Naive thymus-derived CD8-positive, alpha-beta T cell (primary cell): ENCODE measurements around the gene ERVK3-1. TPM values are rescaled to one million over a fixed set of nuclear protein-coding genes. Genes with fewer than 3 reads are reported as not detected.

ENCODE experiments used
- ATAC-seq, 2 donors: fragments of 150-1000 bp; cut with Tn5 transposase in 1 of 2; sonication (Bioruptor Pico), chemical (Tn5 transposase) in 1 of 2; 1 replicate in 1 of 2; 2 replicates in 1 of 2; pipeline ENCODE4 v1.10.0; 2021; ENCODE audit warnings: mild to moderate bottlenecking in 2 of 2, moderate library complexity in 2 of 2
- POLR2A ChIA-PET: fragments of 350-600 bp; sonication (Branson Sonifier 250); formaldehyde crosslinking; loops from one replicate; lab custom pipeline; 2021; ENCODE audit warnings: antibody characterized with exemption; lab: Charles Lee
- DNase-seq, 10 donors: peaks; one replicate each; pipeline versions ENCODE4 v3.0.0 to v3.0.0-alpha.2; 2020 to 2022
- H3K27ac Mint-ChIP-seq, 10 donors: one replicate each; pipeline ENCODE4 v1.8.0; 2020 to 2022; ENCODE audit warnings: mild to moderate bottlenecking in 10 of 10, mixed read lengths in 10 of 10, moderate library complexity in 4 of 10, inconsistent platforms in 1 of 10
- H3K27me3 Mint-ChIP-seq, 5 donors: one replicate each; pipeline ENCODE4 v1.8.0; 2021 to 2022; ENCODE audit warnings: mixed read lengths in 5 of 5
- H3K36me3 Mint-ChIP-seq, 3 donors: one replicate each; pipeline ENCODE4 v1.8.0; 2020 to 2022; ENCODE audit warnings: mixed read lengths in 3 of 3, mild to moderate bottlenecking in 2 of 3, inconsistent platforms in 1 of 3
- H3K4me1 Mint-ChIP-seq, 4 donors: one replicate each; pipeline ENCODE4 v1.8.0; 2021 to 2022; ENCODE audit warnings: mixed read lengths in 4 of 4
- H3K4me3 Mint-ChIP-seq, 10 donors: one replicate each; pipeline ENCODE4 v1.8.0; 2020 to 2022; ENCODE audit warnings: mild to moderate bottlenecking in 10 of 10, mixed read lengths in 10 of 10, moderate library complexity in 6 of 10, inconsistent platforms in 1 of 10
- H3K9me3 Mint-ChIP-seq, 9 donors: one replicate each; pipeline ENCODE4 v1.8.0; 2020 to 2022; ENCODE audit warnings: mixed read lengths in 9 of 9, mild to moderate bottlenecking in 3 of 9, inconsistent platforms in 1 of 9, moderate library complexity in 1 of 9
- microRNA-seq: library from miRNA; unstranded; fragments of <30 nt; microRNA quantifications from one replicate; pipeline ENCODE4 v1.2.0, GENCODE V29; 2022; ENCODE audit warnings: borderline microRNAs expressed
- polyA plus RNA-seq, 3 donors: library from polyadenylated mRNA; unstranded; fragments of 300-500 nt; fragmentation: Illumina TruSeq; gene quantifications; one replicate each; pipeline ENCODE4 v1.2.3, GENCODE V29; 2021
- total RNA-seq, 8 experiments: library from RNA in 2 of 8; stranded (reverse) in 2 of 8; gene quantifications; one replicate each; pipeline ENCODE4 v1.2.3 and lab custom pipeline; 2021 to 2026

Gene ERVK3-1
- total and polyA plus RNA-seq, 5 experiments from 2014 or later = 55.1 to 86.1 (median 80.9) TPM

DNA sequence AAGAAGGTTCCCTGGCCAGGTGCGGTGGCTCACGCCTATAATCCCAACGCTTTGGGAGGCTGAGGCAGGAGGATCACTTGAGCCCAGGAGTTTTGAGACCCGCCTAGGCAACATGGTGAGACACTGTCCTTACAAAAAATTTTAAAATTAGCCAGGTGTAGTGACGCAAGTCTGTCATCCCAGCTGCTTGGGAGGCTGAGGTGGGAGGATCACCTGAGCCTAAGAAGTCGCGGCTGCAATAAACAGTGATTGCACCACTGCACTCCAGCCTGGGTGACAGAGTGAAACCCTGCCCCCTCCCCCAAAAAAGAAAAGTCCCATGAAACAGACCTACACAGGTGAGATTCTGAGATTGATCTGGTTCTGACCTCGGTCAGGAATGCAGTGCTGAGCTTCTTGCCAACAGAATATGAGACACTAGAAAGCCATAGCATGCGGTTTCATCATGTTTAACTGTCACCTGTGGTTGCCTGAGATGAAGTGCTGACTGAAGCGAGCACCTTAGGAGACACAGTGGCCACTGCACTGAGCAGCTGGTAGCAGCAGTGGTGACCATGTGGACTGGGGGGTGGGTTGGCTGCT lies 50.1 kb downstream of the ERVK3-1 start:
- ATAC-seq (no peak), DNase-seq (no peak)
- H3K9me3 Mint-ChIP-seq = no peaks in the 10 kb centered on the region
- peaks cover 13 to 36% (median 20%) of the 10 kb centered on the region in 4 donors for H3K4me1 Mint-ChIP-seq
- H3K36me3 Mint-ChIP-seq = peaks cover 0 to 6% (median 5%) of the 10 kb centered on the region in 3 donors
- POLR2A ChIA-PET = interaction anchor here (0.7 to 5.0 kb wide), 7 partner anchors 7 to 172 kb away, joined by 3 to 72 read pairs (median 7); partner anchors contain the start of genes RPS5, ZNF274, ZNF497 and ZSCAN22
- no peaks in the 10 kb centered on the region for H3K27me3 Mint-ChIP-seq
- peak overlapping the region; percentile 51 to 85 (median 66) for H3K4me3 Mint-ChIP-seq
- peak overlapping the region in 8 of 10 donors; percentile 21 to 87 (median 40) for H3K27ac Mint-ChIP-seq

DNA sequence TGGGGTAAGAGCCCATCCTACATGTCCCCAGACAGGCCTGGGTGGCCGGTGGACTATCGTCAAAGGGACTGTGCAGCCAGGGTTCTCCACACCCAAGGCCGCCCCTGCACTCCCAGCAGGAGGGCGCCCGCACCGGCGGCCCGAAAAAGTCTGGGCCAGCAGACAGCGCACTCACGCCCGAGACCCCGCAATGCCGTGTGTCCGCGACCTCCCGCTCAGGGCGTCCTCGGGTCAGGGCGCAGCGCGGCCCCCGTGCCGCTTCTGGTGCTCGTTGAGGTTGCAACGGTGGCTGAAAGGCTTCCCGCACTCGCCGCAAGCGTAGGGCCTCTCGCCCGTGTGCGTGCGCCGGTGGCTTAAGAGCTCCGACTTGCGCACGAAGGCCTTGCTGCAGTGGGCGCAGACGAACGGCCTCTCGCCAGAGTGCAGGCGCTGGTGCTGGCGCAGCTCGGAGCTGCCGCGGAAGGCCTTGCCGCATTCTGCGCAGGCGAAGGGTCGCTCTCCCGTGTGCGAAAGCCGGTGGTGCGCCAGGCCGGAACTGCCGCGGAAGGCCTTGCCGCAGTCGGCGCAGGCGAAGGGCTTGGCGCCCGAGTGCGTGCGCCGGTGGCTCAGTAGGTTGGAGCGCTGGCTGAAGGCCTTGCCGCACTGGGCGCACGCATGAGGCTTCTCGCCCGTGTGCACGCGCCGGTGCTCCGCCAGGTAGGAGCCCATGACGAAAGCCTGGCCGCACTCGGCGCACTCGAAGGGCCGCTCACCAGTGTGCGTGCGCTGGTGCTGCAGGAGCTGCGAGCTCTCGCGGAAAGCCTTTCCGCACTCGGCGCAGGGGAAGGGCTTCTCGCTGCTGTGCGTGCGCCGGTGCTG lies 51.0 kb downstream of the ERVK3-1 start:
- peak; percentile 80 to 81 for ATAC-seq
- peak; percentile 25 to 76 (median 54) for DNase-seq
- POLR2A ChIA-PET = interaction anchor here (0.6 to 5.0 kb wide), 22 partner anchors 9 to 297 kb away, joined by 3 to 72 read pairs (median 4); partner anchors contain the start of genes RPS5, UBE2M, ZBTB45 and ZNF132
- Mint-ChIP-seq H3K36me3 (peaks cover 0 to 5% (median 2%) of the 10 kb centered on the region in 3 donors), H3K4me3 (peak overlapping the region; percentile 65 to 85 (median 72)), H3K27me3 (no peaks in the 10 kb centered on the region), H3K27ac (peak overlapping the region in 8 of 10 donors; percentile 37 to 87 (median 71)), H3K4me1 (peaks cover 13 to 36% (median 20%) of the 10 kb centered on the region in 4 donors), H3K9me3 (no peaks in the 10 kb centered on the region)

DNA sequence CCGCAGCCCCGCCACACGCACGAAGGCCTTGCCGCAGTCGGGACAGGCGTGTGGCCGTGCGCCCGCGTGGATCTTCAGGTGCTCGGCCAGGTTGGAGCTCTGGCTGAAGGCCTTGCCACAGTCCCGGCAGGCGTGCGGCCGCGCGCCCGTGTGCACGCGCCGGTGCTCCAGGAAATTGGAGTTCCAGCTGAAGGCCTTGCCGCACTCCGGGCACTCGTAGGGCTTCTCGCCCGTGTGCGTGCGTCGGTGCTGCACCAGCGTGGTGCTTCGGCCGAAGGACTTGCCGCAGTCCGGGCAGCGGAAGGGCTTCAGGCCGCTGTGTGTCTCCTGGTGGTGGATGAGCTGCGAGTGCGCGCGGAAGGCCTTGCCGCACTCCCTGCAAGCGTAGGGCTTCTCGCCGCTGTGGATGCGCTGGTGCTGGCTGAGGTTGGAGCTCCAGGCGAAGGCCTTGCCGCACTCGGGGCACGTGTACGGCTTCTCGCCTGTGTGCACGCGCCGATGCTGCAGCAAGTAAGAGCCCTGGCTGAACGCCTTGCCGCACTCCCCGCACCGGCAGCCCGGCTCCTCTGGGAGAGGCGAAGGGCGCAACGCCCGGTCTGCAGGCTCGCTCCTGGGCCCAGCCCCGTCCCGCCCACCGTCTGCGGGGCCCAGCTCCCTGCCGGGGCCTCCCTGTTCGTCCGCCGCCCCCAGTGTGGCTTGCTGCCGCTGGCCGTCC lies 51.7 kb downstream of the ERVK3-1 start:
- H3K9me3 Mint-ChIP-seq = no peaks in the 10 kb centered on the region
- POLR2A ChIA-PET = interaction anchor here (0.6 to 5.0 kb wide), 21 partner anchors 10 to 298 kb away, joined by 3 to 72 read pairs (median 4); partner anchors contain the start of genes RPS5, UBE2M, ZBTB45 and ZNF132
- ATAC-seq (peak; percentile 2 to 11), DNase-seq (peak in 1 of 10 donors; percentile 24)
- peak overlapping the region; percentile 65 to 85 (median 72) for H3K4me3 Mint-ChIP-seq
- no peaks in the 10 kb centered on the region for H3K27me3 Mint-ChIP-seq
- H3K27ac Mint-ChIP-seq = peak overlapping the region in 6 of 10 donors; percentile 25 to 80 (median 68)
- peaks cover 0 to 2% (median under 1%) of the 10 kb centered on the region in 3 donors for H3K36me3 Mint-ChIP-seq
- peaks cover 15 to 38% (median 23%) of the 10 kb centered on the region in 4 donors for H3K4me1 Mint-ChIP-seq

DNA sequence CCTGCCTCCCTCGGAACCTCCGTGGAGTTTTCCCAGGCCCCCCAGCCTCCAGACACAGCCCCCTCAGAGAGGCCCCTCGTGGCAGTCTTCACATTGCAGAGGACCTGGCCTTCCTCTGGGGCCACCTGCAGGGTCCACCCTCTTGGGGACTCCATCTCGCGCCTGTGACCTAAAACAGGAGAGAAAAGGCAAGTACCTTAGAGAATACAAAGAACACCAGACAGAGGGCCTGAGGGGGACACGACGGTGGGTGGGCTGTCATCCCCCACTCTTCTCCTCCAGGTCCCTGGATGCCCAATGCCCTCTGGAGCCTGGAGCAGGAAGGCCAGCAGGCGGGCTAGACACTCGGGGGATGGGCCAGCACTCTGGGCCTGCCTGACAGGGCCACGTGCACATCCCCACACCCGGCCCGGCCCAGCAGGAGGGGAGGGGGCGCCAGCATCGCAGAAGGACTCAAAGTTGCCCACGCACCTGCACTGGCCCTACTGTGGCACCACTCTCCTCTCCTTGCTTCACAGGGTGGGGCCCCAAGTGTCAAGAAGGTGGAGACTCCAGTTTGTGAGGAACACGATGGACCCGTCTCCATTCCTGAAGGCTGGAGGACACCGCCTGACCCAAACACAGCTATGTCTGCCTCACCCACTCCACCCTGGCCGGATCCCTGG lies 52.4 kb downstream of the ERVK3-1 start:
- Mint-ChIP-seq H3K36me3 (no peaks in the 10 kb centered on the region), H3K4me1 (peaks cover 14 to 39% (median 26%) of the 10 kb centered on the region in 4 donors), H3K27me3 (no peaks in the 10 kb centered on the region), H3K4me3 (peak overlapping the region in 8 of 10 donors; percentile 24 to 85 (median 56)), H3K27ac (peak overlapping the region in 3 of 10 donors; percentile 22 to 80 (median 62)), H3K9me3 (no peaks in the 10 kb centered on the region)
- ATAC-seq (no peak), DNase-seq (no peak)
- POLR2A ChIA-PET = interaction anchor here (0.6 to 5.0 kb wide), 10 partner anchors 10 to 207 kb away, joined by 3 to 72 read pairs (median 4); partner anchors contain the start of genes UBE2M, ZBTB45, ZNF8 and ZSCAN22

DNA sequence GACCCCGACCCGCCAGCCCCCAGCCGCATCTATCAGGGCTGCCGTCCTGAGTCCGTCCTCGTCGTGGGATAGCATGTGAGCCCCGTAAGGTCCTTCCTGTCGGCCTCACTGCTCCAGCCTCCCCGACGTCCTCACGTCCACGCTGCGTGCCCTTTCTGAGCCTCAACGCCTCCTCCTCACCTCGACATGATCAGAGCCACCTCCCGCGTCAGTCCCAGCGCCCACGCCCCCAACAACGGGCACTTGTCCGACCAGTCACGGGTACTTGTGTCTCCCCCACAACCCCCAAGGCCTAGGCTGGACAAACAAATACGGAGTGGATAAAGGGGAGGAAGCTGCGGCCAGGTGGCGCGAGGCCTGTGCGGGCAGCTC lies 56.7 kb downstream of the ERVK3-1 start:
- DNase-seq = peak in 4 of 10 donors; percentile 29 to 75 (median 33)
- H3K4me3 Mint-ChIP-seq = peak overlapping the region; percentile 83 to 97 (median 93)
- ATAC-seq = peak; percentile 4 to 14
- H3K36me3 Mint-ChIP-seq = no peaks in the 10 kb centered on the region
- H3K9me3 Mint-ChIP-seq = no peaks in the 10 kb centered on the region
- H3K27me3 Mint-ChIP-seq = no peaks in the 10 kb centered on the region
- H3K27ac Mint-ChIP-seq = peak overlapping the region; percentile 85 to 97 (median 94)
- H3K4me1 Mint-ChIP-seq = peaks cover 10 to 21% (median 18%) of the 10 kb centered on the region in 4 donors
- POLR2A ChIA-PET = interaction anchor here (0.6 to 3.5 kb wide), 27 partner anchors 7 to 999 kb away, joined by 3 to 44 read pairs (median 8); partner anchors contain the start of genes ERVK3-1, MZF1, RPS5 and TRIM28

DNA sequence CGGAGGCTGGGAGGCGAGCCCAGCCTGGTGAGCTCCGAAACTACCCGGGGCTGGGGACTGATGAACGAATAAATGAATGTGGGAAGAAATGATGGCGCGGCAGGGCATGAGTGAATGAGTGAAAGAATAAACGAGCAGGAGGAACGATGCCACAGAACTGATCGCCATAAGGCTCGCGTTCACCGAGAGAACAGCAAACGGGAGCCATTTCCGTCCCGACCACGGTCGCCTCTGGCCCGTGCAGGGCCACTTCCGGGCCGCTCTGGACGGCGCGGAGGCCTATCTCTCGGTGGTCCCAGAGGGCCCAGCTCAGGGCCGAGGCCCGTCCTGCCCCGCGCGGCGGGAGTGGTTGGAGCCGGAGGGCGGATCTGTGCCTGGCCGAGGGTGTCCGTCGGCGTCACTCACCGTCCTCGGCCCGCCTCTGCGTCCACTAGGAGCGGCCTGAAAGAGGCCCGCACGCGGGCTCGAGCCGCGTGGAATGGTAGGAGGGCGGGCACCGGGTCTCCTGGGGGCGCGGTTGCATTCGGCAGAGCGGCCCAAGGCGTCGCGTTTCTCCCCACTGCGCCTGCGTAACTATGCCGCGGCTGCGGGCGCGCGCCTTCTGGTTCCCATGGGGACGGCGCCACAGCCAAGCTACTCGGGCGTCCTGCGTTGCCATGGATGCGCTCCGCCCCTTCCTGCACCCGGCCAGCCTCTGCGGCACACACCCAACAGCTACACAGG lies 57.3 kb downstream of the ERVK3-1 start, which contains the start of gene ZNF497:
Gene ZNF497 (minus strand): TSS at position 480 of the 723 bp plus-strand sequence. CDS start 5,116 bp downstream, outside the sequence.
- ATAC-seq (peak; percentile 86 to 88), DNase-seq (peak; percentile 94 to 98 (median 96))
- Mint-ChIP-seq H3K27me3 (no peaks in the 10 kb centered on the region), H3K4me3 (peak within 1 kb of the TSS; percentile 83 to 97 (median 93)), H3K9me3 (no peaks in the 10 kb centered on the region), H3K4me1 (peaks cover 10 to 18% (median 16%) of the 10 kb centered on the region in 4 donors), H3K36me3 (no peaks in the 10 kb centered on the region), H3K27ac (peak within 1 kb of the TSS; percentile 85 to 97 (median 94))
- POLR2A ChIA-PET = interaction anchor here (0.6 to 3.5 kb wide), 35 partner anchors 8 to 1171 kb away, joined by 3 to 44 read pairs (median 6); partner anchors contain the start of genes CHMP2A, ERVK3-1, MZF1 and RPS5

DNA sequence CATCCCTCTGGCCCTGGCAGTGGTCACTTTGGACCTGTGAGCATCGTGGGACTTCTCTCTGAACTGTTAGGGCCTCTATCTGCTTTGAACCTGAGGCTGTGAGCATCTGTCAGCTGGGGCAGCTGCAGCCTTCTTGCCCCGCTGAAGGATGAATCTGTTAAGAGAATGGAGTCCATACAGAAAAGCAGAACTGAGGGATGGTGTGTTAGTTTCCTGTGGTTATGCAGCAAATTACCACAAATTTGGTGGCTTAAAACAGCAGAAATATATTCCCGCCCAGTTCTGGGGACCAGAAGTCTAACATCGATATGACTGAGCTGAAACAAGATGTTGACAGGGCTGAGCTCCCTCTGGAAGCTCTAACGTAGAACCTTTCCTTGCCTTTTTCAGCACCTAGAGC lies 59.0 kb downstream of the ERVK3-1 start:
- H3K27me3 Mint-ChIP-seq = no peaks in the 10 kb centered on the region
- no peaks in the 10 kb centered on the region for H3K9me3 Mint-ChIP-seq
- DNase-seq (no peak), ATAC-seq (no peak)
- H3K27ac Mint-ChIP-seq = peak overlapping the region in 2 of 10 donors; percentile 13 to 15
- no peaks in the 10 kb centered on the region for H3K36me3 Mint-ChIP-seq
- POLR2A ChIA-PET = interaction anchor here (0.5 to 3.5 kb wide), 5 partner anchors 13 to 689 kb away, joined by 4 to 44 read pairs (median 7); partner anchors contain the start of gene ZNF837
- H3K4me3 Mint-ChIP-seq = peak overlapping the region in 7 of 10 donors; percentile 10 to 57 (median 34)
- H3K4me1 Mint-ChIP-seq = peaks cover 7 to 17% (median 12%) of the 10 kb centered on the region in 4 donors

Small RNAs within 50 kb of the gene (microRNA-seq; reads per million reads assigned to microRNA genes)
- gene MIR6806 = not detected

Other genes with a start within 250 kb of the ERVK3-1 start
- 10 to 100 TPM; 13.3 to 15.4 TPM for gene ZNF135, start 246.1 kb upstream of the ERVK3-1 start, total RNA-seq
- 1 to 10 TPM in 2 of 3 donors, under 1 TPM in 1; 0.79 to 4.3 (median 3.8) TPM for gene ZNF135, start 246.1 kb upstream of the ERVK3-1 start, polyA plus RNA-seq
- 100 to 1,000 TPM; 107 to 110 TPM for gene ZSCAN18, start 207.1 kb upstream of the ERVK3-1 start, total RNA-seq
- gene ZSCAN18, start 207.1 kb upstream of the ERVK3-1 start, polyA plus RNA-seq = 10 to 100 TPM; 18.7 to 30.0 (median 27.4) TPM
- 10 to 100 TPM; 16.2 to 17.4 TPM for gene ZNF329, start 154.6 kb upstream of the ERVK3-1 start, total RNA-seq
- 10 to 100 TPM in 1 of 3 donors, 1 to 10 TPM in 2; 5.9 to 11.9 (median 7.6) TPM for gene ZNF329, start 154.6 kb upstream of the ERVK3-1 start, polyA plus RNA-seq
- 100 to 1,000 TPM; 110 to 119 TPM for gene ZNF274, start 122.3 kb upstream of the ERVK3-1 start, total RNA-seq
- gene ZNF274, start 122.3 kb upstream of the ERVK3-1 start, polyA plus RNA-seq = 10 to 100 TPM; 26.5 to 38.7 (median 34.9) TPM
- gene ZNF544, start 76.5 kb upstream of the ERVK3-1 start, total RNA-seq = 10 to 100 TPM; 57.4 to 60.1 TPM
- gene ZNF544, start 76.5 kb upstream of the ERVK3-1 start, polyA plus RNA-seq = 10 to 100 TPM; 19.5 to 35.2 (median 23.9) TPM
- gene ZNF8, start 26.4 kb upstream of the ERVK3-1 start, total RNA-seq = 10 to 100 TPM; 12.9 to 13.1 TPM
- gene ZNF8, start 26.4 kb upstream of the ERVK3-1 start, polyA plus RNA-seq = 1 to 10 TPM in 1 of 3 donors, under 1 TPM in 2; 0.44 to 1.1 (median 0.75) TPM
- 1 to 10 TPM; 4.6 TPM for gene ZSCAN22, start 21.6 kb downstream of the ERVK3-1 start, total RNA-seq
- 1 to 10 TPM in 2 of 3 donors, under 1 TPM in 1; 0.69 to 3.3 (median 1.4) TPM for gene ZSCAN22, start 21.6 kb downstream of the ERVK3-1 start, polyA plus RNA-seq
- gene A1BG, start 48.1 kb downstream of the ERVK3-1 start, total RNA-seq = 10 to 100 TPM; 26.3 to 38.3 TPM
- gene A1BG, start 48.1 kb downstream of the ERVK3-1 start, polyA plus RNA-seq = 100 to 1,000 TPM in 2 of 3 donors, 10 to 100 TPM in 1; 96.6 to 126 (median 121) TPM
- 1 to 10 TPM; 4.7 to 6.6 TPM for gene ZNF497, start 57.4 kb downstream of the ERVK3-1 start, total RNA-seq
- gene ZNF497, start 57.4 kb downstream of the ERVK3-1 start, polyA plus RNA-seq = 1 to 10 TPM; 1.8 to 2.2 (median 1.9) TPM
- 1 to 10 TPM; 5.6 to 5.8 TPM for gene ZNF837, start 75.7 kb downstream of the ERVK3-1 start, total RNA-seq
- gene ZNF837, start 75.7 kb downstream of the ERVK3-1 start, polyA plus RNA-seq = 10 to 100 TPM in 1 of 3 donors, 1 to 10 TPM in 2; 4.2 to 14.3 (median 9.9) TPM
- 1,000 to 10,000 TPM; 1,656 to 1,664 TPM for gene RPS5, start 81.9 kb downstream of the ERVK3-1 start, total RNA-seq
- 1,000 to 10,000 TPM; 1,899 to 2,106 (median 2,080) TPM for gene RPS5, start 81.9 kb downstream of the ERVK3-1 start, polyA plus RNA-seq
- 1 to 10 TPM in 1 of 2 experiments, under 1 TPM in 1; 0.39 to 1.2 TPM for gene RNF225, start 90.3 kb downstream of the ERVK3-1 start, total RNA-seq
- gene RNF225, start 90.3 kb downstream of the ERVK3-1 start, polyA plus RNA-seq = not detected
- gene ZNF584, start 103.3 kb downstream of the ERVK3-1 start, total RNA-seq = 10 to 100 TPM; 10.6 to 10.7 TPM
- 1 to 10 TPM; 6.3 to 6.5 (median 6.4) TPM for gene ZNF584, start 103.3 kb downstream of the ERVK3-1 start, polyA plus RNA-seq
- gene ZNF132, start 134.8 kb downstream of the ERVK3-1 start, total RNA-seq = 10 to 100 TPM in 1 of 2 experiments, 1 to 10 TPM in 1; 10.0 to 10.6 TPM
- gene ZNF132, start 134.8 kb downstream of the ERVK3-1 start, polyA plus RNA-seq = 1 to 10 TPM; 1.0 to 3.1 (median 2.0) TPM
- 10 to 100 TPM; 11.4 to 12.9 TPM for gene ZNF324B, start 146.2 kb downstream of the ERVK3-1 start, total RNA-seq
- 1 to 10 TPM; 1.4 to 2.6 (median 1.8) TPM for gene ZNF324B, start 146.2 kb downstream of the ERVK3-1 start, polyA plus RNA-seq
- gene ZNF324, start 161.7 kb downstream of the ERVK3-1 start, total RNA-seq = 10 to 100 TPM; 24.8 to 28.0 TPM
- 10 to 100 TPM in 2 of 3 donors, 1 to 10 TPM in 1; 8.3 to 16.2 (median 12.8) TPM for gene ZNF324, start 161.7 kb downstream of the ERVK3-1 start, polyA plus RNA-seq
- 10 to 100 TPM; 18.7 to 20.4 TPM for gene ZNF446, start 171.0 kb downstream of the ERVK3-1 start, total RNA-seq
- gene ZNF446, start 171.0 kb downstream of the ERVK3-1 start, polyA plus RNA-seq = 1 to 10 TPM; 1.6 to 2.7 (median 2.4) TPM
- 10 to 100 TPM; 16.6 to 19.9 TPM for gene SLC27A5, start 206.6 kb downstream of the ERVK3-1 start, total RNA-seq
- 10 to 100 TPM; 24.5 to 39.2 (median 31.1) TPM for gene SLC27A5, start 206.6 kb downstream of the ERVK3-1 start, polyA plus RNA-seq
- gene ZBTB45, start 214.4 kb downstream of the ERVK3-1 start, total RNA-seq = 10 to 100 TPM; 21.3 to 23.0 TPM
- 1 to 10 TPM; 2.8 to 5.3 (median 3.5) TPM for gene ZBTB45, start 214.4 kb downstream of the ERVK3-1 start, polyA plus RNA-seq
- gene TRIM28, start 238.7 kb downstream of the ERVK3-1 start, total RNA-seq = 100 to 1,000 TPM; 429 to 434 TPM
- gene TRIM28, start 238.7 kb downstream of the ERVK3-1 start, polyA plus RNA-seq = 100 to 1,000 TPM in 1 of 3 donors, 10 to 100 TPM in 2; 55.7 to 114 (median 62.7) TPM
- gene CHMP2A, start 249.7 kb downstream of the ERVK3-1 start, total RNA-seq = 10 to 100 TPM; 59.2 to 60.0 TPM
- 100 to 1,000 TPM; 135 to 154 (median 144) TPM for gene CHMP2A, start 249.7 kb downstream of the ERVK3-1 start, polyA plus RNA-seq